COLO829 (cell line): ENCODE measurements around the gene SLC7A8.
"Not testable (repeated sequence)": the region's sequence is repeated elsewhere in the genome, so short reads cannot be mapped to it uniquely, and the experiment has no call there.

Experiments used
- DNase-seq: peaks from one replicate; pipeline ENCODE4 v3.0.0; 2012; ENCODE audit warnings: low spot score

SLC7A8 gene

DNA sequence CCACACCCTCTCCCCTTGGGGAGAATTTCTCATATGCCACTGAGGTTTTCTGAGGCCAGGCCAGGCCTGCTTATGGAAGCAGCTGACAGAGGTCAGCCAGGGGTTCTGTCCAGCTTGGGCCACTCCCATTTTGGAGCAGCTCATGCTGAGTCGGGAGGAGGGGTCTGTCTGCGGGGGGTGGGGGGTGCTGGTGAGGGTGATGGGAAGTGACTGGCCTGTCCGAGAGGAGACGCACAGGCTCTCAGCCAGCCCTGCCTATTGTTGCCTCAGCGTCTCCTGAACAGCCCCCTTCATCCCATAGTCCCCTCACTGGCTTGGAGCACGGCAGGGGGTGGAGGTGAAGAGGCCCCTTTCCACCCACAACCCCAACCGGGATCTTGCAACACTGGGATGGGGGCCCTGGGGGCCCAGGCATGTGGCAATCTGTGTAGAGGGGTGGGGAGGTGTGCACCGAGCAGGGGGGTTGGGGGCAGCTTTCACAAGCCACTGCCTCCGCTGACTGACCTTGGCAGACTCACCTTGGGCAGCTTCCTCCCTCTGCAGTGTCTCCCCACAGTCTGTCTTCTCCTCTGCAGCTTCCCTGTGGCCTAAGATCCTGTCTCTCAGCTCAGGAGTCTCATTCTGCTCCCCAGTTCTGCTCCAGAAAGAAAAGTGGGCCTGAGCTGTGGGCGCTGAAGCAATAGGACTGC, 69.9 kb downstream of the SLC7A8 start:
- DNase-seq: no peak

DNA sequence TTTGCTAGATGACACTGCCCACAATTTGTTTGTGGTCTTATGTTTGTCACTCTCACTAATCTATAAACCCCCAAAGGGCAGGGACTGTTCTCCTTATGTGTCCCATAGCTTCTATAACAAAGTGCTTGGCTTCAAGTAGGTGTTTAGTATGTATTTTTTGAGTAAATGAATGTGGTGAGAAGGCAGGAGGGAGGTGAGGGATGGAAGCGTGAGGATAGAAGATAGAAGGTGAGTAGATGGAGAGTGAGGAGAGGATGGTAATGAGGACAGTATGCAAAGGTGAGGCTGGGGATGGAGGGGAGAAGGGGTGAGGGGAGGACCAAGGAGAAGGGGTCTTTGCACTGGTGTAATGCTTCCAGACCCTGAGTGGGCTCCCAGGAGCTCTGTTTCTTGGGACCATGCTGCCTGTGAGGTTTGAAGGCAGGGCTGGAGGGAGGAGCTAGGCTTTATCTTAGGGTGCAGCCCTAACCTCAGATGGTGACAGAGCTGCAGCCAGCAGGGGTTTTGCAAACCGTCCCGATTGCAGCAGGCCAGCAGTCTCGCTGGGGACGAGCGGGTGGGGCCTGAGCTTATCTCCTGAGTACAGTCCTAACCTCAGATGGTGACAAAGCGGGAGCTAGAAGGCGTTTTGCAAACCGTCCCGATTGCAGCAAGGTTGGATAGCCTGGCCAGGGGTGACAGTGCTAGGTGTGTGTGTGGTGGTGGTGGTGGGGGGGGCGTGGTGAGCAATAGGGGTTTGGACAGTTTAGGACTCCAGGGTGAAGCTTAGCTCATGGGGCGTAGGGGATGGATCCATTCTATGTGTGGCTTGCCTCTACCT, 70.9 kb downstream of the SLC7A8 start:
- DNase-seq: no peak

DNA sequence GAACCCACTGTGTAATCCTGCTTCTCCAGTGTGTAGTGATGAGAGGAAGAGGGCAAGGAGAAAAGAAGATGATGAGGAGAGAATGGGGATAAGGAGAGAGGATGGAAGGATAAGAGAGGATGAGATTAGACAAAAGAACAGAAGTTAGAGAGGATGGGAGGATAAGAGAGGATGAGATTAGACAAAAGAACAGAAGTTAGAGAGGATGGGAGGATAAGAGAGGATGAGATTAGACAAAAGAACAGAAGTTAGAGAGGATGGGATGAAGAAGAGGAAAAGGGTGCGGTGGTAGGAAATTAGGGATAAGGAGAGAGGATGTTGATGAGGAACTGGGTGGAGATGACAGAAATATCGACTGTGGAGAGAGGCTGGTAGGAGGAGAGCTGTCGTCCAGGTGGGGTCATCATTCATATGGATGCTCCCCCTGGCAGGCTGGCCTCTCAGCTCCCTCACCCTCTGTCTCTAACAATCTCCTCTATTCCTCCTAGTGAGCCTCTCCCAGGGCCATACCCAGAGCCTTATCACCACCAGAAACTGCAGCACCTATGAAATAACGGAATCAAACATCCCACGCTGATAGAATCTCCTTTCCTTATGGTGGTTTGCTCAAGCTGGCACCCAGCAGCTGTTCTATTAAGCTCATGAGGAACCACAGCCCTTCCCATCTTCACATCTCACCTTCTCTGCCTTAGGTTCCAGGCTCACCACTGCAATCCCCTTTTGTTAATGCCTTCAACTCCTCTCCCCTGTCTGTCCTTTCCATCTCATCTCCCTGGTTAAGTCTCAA, 72.7 kb downstream of the SLC7A8 start:
- no peak for DNase-seq

DNA sequence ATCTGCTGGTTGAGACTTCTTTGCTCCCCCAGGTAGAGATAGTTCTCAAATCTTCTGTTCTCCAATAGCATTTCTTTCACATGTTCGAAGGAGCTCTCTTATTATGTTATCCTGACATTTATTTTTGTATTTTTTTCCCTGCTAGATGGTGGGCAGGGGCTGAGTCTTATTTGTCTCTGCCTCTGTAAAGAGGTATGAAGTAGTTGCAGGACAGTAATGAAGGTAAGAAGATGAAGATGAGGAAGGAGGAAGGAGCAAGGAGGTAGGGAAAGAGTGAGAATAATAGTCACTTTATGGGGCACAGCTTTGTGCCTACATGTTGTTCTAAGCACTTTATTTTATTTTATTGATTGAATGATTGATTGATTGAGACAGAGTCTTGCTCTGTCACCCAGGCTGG, 73.7 kb downstream of the SLC7A8 start:
- no peak for DNase-seq

DNA sequence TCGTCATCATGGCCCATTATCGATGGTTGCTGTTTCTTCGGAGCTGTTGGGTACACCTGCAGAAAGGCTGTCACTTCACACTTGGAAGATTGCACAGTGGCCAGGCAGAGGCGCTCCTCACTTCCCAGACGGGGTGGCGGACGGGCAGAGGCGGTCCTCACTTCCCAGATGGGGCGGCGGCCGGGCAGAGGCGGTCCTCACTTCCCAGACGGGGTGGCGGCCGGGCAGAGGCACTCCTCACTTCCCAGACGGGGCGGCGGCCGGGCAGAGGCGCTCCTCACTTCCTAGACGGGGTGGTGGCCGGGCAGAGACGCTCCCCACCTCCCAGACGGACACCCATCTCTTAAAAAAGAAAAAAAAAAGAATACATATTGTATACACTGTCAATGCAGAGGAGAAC, 75.3 kb downstream of the SLC7A8 start:
- not testable (repeated sequence) for DNase-seq

DNA sequence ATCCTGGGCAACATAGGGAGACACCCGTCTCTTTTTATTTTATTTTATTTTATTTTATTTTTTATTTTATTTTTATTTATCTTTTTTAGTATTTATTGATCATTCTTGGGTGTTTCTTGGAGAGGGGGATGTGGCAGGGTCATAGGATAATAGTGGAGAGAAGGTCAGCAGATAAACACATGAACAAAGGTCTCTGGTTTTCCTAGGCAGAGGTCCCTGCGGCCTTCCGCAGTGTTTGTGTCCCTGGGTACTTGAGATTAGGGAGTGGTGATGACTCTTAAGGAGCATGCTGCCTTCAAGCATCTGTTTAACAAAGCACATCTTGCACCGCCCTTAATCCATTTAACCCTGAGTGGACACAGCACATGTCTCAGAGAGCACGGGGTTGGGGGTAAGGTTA, 75.8 kb downstream of the SLC7A8 start:
- not testable (repeated sequence) for DNase-seq

DNA sequence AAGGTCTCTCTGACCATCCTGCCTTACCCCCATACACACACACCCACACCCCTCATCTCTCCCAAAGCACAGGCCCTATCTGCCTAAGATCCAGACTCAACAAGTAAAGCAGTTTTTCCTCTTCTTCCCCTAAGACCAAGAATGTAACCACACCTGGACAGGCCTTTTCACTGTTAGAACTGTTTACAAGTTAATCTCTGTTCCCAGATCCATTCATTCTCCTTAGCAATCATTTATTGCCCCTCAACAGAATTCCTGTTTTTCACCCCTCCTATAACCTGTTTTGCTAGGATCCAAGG, 76.8 kb downstream of the SLC7A8 start:
- no peak for DNase-seq

DNA sequence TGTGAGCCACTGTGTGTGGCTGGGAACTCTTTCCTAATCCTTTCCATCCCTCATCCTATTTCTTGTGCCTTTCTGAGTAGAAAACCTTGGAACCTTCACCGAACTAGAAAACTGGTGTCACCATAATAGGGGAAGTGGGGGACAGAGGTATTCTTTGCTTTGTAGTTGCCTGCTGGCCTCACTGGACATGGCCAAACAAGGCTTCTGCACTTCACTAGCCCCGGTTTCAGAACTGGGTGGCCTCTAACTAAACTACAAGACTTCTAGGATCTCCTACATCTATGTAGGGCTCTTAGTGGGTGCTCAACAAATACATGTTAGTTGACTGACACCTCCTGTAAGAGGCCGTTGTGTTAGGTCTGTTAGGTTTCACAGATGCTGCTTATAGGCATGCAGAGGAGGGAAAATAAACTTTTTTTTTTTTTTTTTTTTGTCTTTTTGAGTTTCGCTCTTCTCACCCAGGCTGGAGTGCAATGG, 78.1 kb downstream of the SLC7A8 start:
- DNase-seq: no peak

- DNase-seq: no peak
Observed at GRCh38 chr14:23104591-23105347, 78.7 kb downstream of the SLC7A8 start, which contains the start of gene CIROP. CIROP (minus strand) TSS chr14:23104989; CDS start chr14:23104920, 69 bp downstream.

- DNase-seq: no peak
Observed at GRCh38 chr14:23104070-23104590, 79.3 kb downstream of the SLC7A8 start.

- no peak for DNase-seq
Observed at GRCh38 chr14:23103581-23103980, 79.9 kb downstream of the SLC7A8 start.

DNA sequence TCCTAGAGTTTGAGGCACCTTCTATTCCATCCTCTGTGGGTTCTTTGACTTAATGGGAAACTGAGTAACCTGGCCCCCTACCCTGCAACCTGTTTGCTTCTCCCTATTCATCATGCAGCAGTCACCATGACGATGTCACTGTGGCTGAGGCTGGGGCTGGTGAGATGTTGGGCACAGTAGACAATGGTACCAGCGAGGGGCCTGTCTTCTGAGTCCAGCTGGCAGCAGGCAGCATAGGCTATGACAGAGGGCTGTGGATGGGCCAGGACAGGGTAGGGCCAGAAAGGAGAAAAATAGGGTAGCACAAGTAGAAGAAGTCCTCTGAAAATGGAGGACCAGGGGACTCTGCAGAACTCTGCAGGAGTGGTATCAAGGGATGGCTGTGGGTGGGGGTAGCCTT, 80.7 kb downstream of the SLC7A8 start:
- no peak for DNase-seq

DNA sequence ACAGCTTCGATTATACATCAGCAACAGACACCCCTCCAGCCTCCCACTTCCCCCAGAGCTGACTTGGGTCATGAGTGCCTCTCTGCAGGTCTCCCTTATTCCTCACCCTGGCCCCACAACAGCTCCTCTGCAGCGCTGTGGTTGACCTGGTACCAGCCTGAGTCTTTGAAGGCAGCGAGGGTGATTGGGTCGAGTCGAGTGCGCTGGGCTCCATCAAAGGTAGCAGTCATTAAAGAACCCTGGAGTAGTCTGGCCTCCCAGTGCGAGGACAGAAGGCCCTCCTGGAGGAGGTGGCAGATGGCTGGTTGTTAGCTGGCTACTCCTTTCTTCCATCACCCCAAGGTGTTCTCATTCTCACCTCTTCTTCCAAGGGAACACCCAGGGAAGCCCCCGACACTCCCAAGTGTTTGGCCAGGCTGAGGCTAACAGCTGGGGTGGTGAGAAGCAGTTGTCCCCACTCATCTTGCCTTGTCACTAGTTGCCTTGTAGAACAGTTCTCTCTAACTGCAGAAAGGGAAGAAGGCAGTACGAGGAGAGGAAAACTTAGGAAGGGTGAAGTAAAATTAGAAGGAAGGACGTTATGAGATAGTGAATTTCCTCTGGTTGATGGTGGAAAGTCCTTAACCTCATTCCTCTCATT, 81.4 kb downstream of the SLC7A8 start:
- no peak for DNase-seq

DNA sequence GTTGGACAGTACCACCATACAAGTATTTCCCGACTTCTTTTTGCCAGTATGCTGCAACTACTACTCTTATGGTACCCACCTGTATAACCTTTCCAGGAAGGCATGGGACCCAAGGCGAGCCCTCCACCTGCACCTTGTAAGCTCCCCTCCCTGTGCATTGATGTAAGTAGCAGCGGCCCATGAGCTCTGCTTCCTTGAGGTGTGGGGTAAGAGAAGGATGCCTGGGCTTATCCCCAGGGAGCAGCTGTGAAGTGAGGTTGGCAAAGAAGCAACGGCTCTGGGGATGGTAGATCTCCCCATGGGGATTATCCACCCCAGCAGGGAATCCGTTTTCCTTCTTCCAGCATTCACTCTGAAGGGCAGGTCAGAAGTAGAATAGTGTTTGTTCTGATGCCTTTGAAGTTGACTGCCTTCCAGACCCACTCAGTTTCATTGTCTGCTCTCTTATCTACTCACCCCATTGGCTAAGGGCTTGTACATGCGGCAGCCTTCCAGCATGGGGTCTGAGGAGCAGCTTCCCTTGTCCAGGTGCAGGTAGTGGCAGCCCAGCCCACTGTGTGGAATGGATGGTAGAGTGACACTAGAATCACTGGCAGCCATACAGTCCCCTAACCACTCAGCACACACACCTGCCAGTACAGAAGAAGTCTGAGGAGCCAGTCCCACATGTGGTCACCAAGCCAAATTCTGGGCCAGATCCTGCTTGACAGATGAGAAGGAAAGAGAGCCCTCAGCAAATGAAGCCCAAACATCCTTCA, 82.1 kb downstream of the SLC7A8 start:
- DNase-seq: no peak

DNA sequence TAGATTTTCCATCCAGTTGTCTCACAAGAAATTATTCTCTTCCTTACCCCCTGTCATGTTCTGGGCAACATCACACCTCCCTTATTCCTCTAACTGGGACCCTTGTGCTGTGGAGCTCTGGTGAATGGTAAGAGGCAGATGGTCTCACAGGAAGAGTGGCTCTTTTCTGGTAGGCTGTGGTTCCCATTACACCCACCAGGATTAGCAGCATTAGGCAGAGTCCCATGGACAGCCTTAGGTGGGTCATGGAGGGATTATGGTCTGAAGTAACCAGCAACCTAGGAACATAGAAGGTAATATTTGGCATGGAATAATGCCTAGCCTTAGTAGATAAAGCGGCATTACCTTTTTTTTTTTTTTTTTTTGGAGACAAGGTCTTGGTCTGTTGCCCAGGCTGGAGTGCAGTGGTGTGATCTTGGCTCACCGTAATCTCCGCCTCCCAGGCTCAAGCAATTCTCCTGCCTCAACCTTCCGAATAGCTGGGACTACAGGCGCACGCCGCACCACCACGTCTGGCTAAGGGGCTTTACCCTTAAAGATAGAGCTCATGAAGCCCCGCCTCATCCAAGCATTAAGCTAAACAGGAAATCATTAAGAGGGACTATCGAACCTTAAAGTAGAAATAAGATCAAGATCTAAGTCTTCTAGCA, 84.1 kb downstream of the SLC7A8 start:
- DNase-seq: no peak

DNA sequence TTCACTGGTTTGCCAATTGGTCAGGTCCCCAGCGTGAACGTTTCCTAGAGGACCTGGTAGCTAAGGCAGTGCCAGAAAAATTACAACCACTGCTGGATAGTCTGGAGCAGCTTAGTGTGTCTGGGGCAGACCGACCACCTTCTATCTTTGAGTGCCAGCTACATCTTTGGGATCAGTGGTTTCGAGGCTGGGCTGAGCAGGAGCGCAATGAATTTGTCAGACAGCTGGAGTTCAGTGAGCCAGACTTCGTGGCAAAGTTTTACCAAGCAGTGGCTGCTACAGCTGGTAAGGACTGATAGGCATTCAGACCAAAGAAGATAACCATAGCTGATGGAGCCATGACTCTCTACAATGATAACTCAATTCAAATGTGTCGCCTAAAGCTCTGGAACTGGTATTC, 85.7 kb downstream of the SLC7A8 start:
- no peak for DNase-seq

GRCh38 chr14:23095196-23096108, 88.0 kb downstream of the SLC7A8 start, which contains the start of gene C14orf119:
C14orf119 (plus strand) TSS chr14:23095505; CDS start chr14:23097659, 2,154 bp downstream.
- peak; percentile 100 for DNase-seq

- peak; percentile 87 for DNase-seq
Observed at GRCh38 chr14:23094666-23095195, 88.7 kb downstream of the SLC7A8 start, which contains the start of gene ACIN1. ACIN1 (minus strand) TSS chr14:23095136; CDS start chr14:23095112, 24 bp downstream.
